ENCODE results near the gene ADPRHL1.
"Not testable (repeated sequence)": the region's sequence is repeated elsewhere in the genome, so short reads cannot be mapped to it uniquely, and the experiment has no call there.

ADPRHL1 gene

GRCh38 chr13:113477724-113478123 is 24.4 kb upstream of the ADPRHL1 start:
- DNase-seq (ENCODE audit: low read depth): no peak

GRCh38 chr13:113476811-113477210 is 23.5 kb upstream of the ADPRHL1 start:
- no peak for DNase-seq (ENCODE audit: low read depth)

DNA sequence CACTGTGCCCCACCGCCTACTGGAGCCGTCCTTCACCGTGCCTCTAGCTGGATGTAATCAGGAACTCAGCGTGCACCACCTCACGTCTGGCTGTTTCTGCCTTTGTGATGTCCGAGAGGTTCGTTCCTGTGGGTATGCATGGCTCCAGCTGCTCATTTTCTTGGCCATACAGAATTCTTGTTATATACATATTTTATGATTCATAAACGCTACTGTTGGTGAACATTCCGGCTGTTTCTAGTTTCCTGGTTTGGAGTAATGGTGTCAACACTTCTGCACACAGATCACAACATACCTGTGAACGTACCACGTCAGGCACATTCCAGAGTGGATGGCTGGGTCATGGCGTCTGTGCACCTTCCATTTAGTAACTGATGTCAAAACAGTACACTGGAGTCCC is 22.6 kb upstream of the ADPRHL1 start:
- no peak for DNase-seq (ENCODE audit: low read depth)

- no peak for DNase-seq (ENCODE audit: low read depth)
Observed at GRCh38 chr13:113475280-113475679, 22.0 kb upstream of the ADPRHL1 start.

DNA sequence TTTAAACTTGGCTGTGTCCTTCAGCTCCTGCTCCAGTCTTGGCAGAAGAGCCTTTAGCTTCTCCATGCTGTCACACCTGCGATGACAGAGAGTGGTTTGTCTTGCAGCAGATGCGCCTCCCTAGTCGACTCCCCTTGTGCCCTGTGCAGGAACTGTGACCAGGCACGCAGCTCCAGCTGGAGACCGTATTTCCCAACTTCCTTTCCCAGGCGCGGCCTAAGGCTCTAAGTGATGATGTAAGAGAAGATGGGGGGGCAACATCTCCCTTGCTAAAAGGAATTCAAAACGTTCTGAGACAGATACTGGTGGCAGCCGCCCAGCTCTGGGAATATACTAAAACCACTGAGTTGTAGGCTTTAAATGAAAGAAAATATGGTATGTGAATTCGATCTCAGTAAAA is 20.9 kb upstream of the ADPRHL1 start:
- no peak for DNase-seq (ENCODE audit: low read depth)

DNA sequence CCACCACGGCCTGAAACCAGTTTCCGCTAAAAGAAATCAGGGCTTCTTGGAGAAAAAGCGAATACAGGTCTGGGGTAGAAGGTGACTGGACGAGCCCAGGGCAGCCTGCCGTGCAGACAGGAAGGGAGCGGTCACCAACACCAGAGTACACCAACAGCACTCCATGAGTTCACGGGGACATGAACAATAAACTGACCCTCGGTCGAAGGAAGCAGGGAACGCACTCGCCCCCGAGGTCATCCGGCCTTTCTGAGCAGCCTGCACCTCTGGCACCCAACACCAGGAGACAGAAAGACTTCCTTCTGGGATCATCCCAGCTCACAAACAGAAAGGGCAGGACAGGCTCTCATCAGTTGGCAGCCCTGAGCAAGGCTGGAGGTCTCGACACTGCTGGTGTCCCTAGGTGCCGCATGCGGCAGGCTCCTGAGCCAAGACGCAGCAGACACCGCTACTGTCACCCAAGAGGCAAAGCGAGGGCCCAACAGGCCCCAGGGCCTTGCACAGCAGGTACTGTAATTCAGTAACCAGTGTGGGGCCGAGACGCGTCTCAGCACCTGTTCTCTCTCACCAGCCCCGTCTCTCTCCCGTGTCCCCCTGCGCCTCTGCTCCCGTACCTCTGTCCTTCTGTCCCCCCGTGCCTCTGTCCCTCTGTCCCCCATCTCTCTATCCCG is 19.2 kb upstream of the ADPRHL1 start:
- no peak for DNase-seq (ENCODE audit: low read depth)

- DNase-seq (ENCODE audit: low read depth): no peak
Observed at GRCh38 chr13:113471844-113472243, 18.6 kb upstream of the ADPRHL1 start.

- DNase-seq (ENCODE audit: low read depth): not testable (repeated sequence)
Observed at GRCh38 chr13:113470635-113471163, 17.4 kb upstream of the ADPRHL1 start.

DNA sequence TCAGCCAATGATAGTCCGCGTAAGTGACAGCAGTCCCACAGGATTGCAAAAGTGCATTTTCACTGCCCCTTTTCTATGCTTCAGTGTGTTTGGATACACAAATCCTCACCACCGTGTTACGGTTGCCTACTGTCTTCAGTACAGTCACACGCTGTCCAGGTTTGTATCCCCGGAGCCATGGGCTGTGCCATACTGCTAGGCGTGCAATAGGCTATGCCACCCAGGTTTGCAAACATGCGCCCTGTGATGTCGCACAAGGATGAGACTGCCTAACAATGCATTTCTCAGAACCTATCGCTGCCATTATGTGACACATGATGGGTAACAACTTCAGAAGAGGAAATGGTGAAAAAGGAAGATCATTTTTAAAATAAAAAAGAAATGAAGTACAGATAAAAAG is 16.8 kb upstream of the ADPRHL1 start:
- DNase-seq (ENCODE audit: low read depth): no peak

- no peak for DNase-seq (ENCODE audit: low read depth)
Observed at GRCh38 chr13:113469582-113469981, 16.3 kb upstream of the ADPRHL1 start.

- no peak for DNase-seq (ENCODE audit: low read depth)
Observed at GRCh38 chr13:113468472-113469201, 15.3 kb upstream of the ADPRHL1 start.

DNA sequence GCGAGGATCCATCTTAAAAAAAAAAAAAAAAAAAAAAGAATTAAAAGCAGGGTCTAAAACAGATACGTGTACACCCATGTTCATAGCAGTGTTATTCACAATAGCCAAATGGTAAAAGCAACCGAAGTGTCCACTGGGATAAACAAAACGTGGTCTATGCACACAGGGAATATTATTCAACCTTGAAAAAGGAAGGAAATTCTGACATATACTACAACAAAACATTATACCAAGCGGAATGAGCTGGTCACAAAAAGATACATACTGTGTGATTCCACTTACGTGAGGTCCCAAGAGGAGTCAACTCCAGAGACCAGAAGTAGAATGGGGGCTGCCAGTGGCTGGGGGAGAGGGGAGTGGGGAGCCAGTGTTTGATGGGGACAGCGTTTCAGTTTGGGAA is 14.7 kb upstream of the ADPRHL1 start:
- no peak for DNase-seq (ENCODE audit: low read depth)

DNA sequence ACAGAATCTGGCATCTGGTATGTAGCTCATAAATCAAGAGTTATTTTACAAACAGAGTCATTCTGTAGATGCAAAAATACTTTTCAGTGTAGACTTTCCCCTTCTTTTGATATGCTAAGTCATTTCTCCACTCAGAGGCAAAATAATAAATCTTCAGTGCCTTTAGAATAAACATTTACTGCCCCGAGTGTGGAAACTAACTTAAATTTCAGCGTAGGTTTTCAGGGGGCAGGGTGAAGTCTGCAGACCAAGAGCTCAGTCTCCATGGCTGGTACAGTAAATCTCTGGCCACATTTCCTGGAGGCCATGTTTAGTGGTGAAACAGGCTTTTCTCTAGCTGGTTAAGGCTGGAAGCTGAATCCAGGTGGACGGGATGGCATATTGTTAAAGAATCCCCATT is 13.1 kb upstream of the ADPRHL1 start:
- no peak for DNase-seq (ENCODE audit: low read depth)

DNA sequence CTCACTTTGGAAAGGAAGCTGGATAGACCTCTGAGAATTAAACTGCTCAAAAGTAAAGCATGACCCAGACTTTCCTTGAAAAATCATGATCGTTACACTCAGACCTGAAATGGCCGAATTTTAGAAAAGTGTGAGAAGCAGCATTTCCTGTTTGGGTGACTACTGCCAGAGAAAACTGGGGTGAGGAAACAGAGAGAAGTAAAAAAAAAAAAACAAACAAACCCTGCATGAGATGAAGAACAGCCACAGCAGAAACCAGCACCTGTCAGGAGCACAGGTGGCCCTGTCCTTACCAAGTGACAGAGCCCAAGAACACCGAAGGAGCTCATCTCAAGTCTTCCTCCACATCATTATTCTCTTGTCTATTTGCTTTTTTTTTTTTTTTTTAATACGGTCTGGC is 12.0 kb upstream of the ADPRHL1 start:
- DNase-seq (ENCODE audit: low read depth): no peak

GRCh38 chr13:113464476-113464875 is 11.2 kb upstream of the ADPRHL1 start:
- no peak for DNase-seq (ENCODE audit: low read depth)

- no peak for DNase-seq (ENCODE audit: low read depth)
Observed at GRCh38 chr13:113461022-113461751, 7.9 kb upstream of the ADPRHL1 start.

DNA sequence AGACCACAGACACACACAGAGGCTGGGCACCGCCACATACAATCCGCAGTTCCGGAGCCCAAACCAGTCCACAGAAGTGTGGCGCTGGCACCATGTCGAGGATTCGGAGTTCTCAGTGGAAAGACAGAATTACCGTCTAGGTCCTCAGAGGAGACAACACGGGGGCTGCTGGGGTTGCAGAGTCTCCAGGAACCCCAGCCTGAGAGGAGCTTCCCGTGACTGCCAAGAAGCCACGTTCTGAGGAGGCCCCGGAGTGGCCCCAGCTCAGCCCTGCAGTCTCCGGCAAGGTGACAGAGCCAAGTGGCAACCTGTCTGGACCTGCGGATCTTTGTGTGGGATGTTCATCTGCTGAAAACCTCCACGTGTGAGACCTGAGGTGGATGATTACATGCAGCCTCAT is 7.3 kb upstream of the ADPRHL1 start:
- no peak for DNase-seq (ENCODE audit: low read depth)

- no peak for DNase-seq (ENCODE audit: low read depth)
Observed at GRCh38 chr13:113460064-113460555, 6.8 kb upstream of the ADPRHL1 start.

DNA sequence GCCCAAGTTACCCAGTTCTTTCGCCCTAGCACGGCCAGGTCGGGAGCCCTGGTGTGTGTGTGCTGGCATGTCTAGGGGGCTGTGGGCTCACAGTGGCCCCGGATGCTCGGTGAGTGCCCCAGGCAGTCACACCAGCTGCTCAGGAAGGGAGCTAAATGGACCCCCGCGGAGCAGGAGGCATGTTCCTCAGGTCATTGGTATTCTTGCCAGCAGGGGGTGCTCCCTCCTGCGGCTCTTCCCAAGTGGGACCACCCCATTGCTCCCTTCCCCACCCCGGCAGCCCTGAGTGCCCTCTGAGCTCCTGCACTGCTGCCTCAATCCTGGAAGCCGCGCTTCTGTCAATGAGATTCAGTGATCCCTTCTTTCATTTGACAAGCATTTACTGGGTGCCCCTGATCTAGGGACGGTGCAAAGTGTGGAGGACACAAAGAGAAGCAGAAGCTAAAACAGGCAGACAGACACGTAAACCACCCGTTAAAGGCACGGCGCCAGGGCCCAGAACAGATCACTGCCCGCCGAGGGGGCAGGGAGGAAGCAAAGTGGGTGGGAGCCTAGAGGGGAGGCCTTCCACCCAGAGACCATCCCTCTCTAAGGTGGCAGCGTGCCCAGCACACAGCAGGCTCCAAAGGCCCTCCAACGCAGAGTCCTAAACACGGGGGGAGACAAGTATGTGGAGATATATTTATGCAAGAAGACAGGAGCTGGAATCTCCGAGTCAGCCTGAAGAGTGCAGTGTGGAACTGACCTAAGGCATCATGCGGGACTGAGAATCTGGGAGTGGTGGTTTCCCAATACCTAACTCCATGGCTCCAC is 5.2 kb upstream of the ADPRHL1 start:
- no peak for DNase-seq (ENCODE audit: low read depth)

DNA sequence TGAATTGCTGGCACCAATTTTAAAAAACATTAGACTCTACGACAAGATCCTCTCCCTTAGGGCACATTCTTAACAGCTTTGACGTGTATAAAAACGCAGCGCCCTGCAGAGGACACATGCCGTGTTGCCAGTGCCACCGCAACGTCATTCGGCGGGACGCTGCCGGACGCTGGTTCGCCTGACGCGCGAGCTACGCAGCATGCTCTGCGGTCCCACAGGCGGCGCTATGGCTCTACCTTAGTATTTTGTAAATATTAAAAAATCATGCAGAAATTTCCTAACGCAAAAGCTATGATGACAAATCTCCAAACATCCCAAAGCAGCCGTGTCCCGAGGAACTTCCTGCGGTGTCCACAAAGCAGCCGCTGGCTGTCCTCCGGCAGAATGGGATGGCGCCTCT is 4.2 kb upstream of the ADPRHL1 start:
- DNase-seq (ENCODE audit: low read depth): no peak

DNA sequence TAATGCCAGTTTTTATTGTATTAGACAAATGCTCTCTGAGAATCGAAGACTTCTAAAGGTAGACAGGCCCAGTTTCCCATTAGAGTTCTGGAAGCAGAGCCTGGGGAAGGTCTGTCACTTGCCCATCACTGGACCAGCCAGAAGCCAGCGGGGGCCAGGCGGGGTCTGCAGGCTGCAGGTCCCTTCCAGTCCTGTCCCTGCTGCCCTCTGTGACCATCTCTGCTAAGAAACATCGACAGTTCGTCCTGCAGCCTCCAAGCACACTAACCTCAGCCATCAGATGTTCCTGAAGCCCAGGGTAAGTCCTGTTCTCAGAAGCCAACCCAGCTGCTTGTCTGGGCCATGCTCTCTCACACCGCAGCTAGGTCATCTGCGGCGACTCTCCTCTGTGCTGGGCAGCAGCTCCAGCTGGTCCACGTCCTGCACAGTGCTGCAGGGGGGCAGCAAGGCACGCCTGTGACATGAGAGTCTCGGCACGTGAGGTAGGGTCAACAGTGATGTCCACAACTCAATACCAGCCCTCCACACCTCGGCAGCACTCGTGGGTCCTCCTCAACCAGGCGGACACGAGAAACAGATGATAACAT is 2.9 kb upstream of the ADPRHL1 start:
- DNase-seq (ENCODE audit: low read depth): no peak

DNA sequence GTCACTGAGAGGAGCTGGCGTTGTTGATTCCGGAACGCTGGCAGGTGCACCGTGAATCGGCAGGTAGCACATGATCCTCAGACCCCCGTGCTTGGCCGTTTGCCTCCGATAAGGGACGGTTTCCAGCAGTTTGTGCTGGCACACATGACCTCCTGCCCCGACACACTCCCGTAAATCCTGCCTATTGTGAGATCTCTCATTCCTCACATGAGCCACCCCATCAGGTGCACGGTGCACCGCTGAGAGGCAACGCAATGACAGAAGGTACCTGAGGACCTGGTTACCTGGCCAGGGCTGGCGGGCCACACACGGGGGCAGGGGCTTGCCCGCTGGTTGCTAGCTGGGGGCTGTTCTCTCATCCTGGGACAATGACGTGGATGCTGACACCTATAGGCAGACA is 2.1 kb upstream of the ADPRHL1 start:
- no peak for DNase-seq (ENCODE audit: low read depth)

Data from stimulated activated CD8-positive, alpha-beta memory T cell treated with anti-CD3 and anti-CD28 coated beads, Interleukin-4, amount 100 ng/mL, for 24 hours (primary cell).